ENCODE results near the gene SYT6.

The SYT6 gene

GRCh38 chr1:114107474-114108435, 45.9 kb downstream of the SYT6 start:
- Histone ChIP-seq H3K36me3 (ENCODE audit: insufficient read depth, low read length) (no peaks in the 10 kb centered on the region), H3K27me3 (ENCODE audit: insufficient read depth, low read length) (no peaks in the 10 kb centered on the region)

GRCh38 chr1:114105421-114105979, 48.2 kb downstream of the SYT6 start:
- Histone ChIP-seq H3K9me3 (ENCODE audit: low read length) (no peaks in the 10 kb centered on the region), H3K27me3 (ENCODE audit: insufficient read depth, low read length) (no peaks in the 10 kb centered on the region), H3K36me3 (ENCODE audit: insufficient read depth, low read length) (no peaks in the 10 kb centered on the region), H2AFZ (ENCODE audit: low read depth, low read length) (no peak overlapping the region), H3K4me3 (ENCODE audit: low read length) (no peak overlapping the region), H3K4me1 (ENCODE audit: insufficient read depth, low read length) (no peaks in the 10 kb centered on the region)

More at GRCh38 chr1:114107474-114108435, 45.9 kb downstream of the SYT6 start:
- H2AFZ ChIP-seq (ENCODE audit: low read depth, low read length): no peak overlapping the region
- H3K4me1 ChIP-seq (ENCODE audit: insufficient read depth, low read length): no peaks in the 10 kb centered on the region
- no peak overlapping the region for H3K4me3 ChIP-seq (ENCODE audit: low read length)
- H3K9me3 ChIP-seq (ENCODE audit: low read length): no peaks in the 10 kb centered on the region

GRCh38 chr1:114104949-114105348, 48.7 kb downstream of the SYT6 start:
- Histone ChIP-seq H3K9me3 (ENCODE audit: low read length) (no peaks in the 10 kb centered on the region), H3K27me3 (ENCODE audit: insufficient read depth, low read length) (no peaks in the 10 kb centered on the region), H3K4me1 (ENCODE audit: insufficient read depth, low read length) (no peaks in the 10 kb centered on the region), H2AFZ (ENCODE audit: low read depth, low read length) (no peak overlapping the region), H3K4me3 (ENCODE audit: low read length) (no peak overlapping the region), H3K36me3 (ENCODE audit: insufficient read depth, low read length) (no peaks in the 10 kb centered on the region)

- Histone ChIP-seq H3K27me3 (ENCODE audit: insufficient read depth, low read length) (no peaks in the 10 kb centered on the region), H3K36me3 (ENCODE audit: insufficient read depth, low read length) (no peaks in the 10 kb centered on the region), H3K9me3 (ENCODE audit: low read length) (no peaks in the 10 kb centered on the region), H3K4me3 (ENCODE audit: low read length) (no peak overlapping the region), H3K4me1 (ENCODE audit: insufficient read depth, low read length) (no peaks in the 10 kb centered on the region), H2AFZ (ENCODE audit: low read depth, low read length) (no peak overlapping the region)
Observed at GRCh38 chr1:114103992-114104391, 49.7 kb downstream of the SYT6 start.

GRCh38 chr1:114102136-114102535, 51.5 kb downstream of the SYT6 start:
- Histone ChIP-seq H3K36me3 (ENCODE audit: insufficient read depth, low read length) (no peaks in the 10 kb centered on the region), H3K27me3 (ENCODE audit: insufficient read depth, low read length) (no peaks in the 10 kb centered on the region), H3K4me1 (ENCODE audit: insufficient read depth, low read length) (no peaks in the 10 kb centered on the region)

GRCh38 chr1:114100148-114100547, 53.5 kb downstream of the SYT6 start:
- Histone ChIP-seq H2AFZ (ENCODE audit: low read depth, low read length) (no peak overlapping the region), H3K9me3 (ENCODE audit: low read length) (no peaks in the 10 kb centered on the region), H3K36me3 (ENCODE audit: insufficient read depth, low read length) (no peaks in the 10 kb centered on the region), H3K27me3 (ENCODE audit: insufficient read depth, low read length) (no peaks in the 10 kb centered on the region), H3K4me1 (ENCODE audit: insufficient read depth, low read length) (no peaks in the 10 kb centered on the region), H3K4me3 (ENCODE audit: low read length) (no peak overlapping the region)

More at GRCh38 chr1:114102136-114102535, 51.5 kb downstream of the SYT6 start:
- Histone ChIP-seq H3K4me3 (ENCODE audit: low read length) (no peak overlapping the region), H2AFZ (ENCODE audit: low read depth, low read length) (no peak overlapping the region), H3K9me3 (ENCODE audit: low read length) (no peaks in the 10 kb centered on the region)

- H3K9me3 ChIP-seq (ENCODE audit: low read length): no peaks in the 10 kb centered on the region
- no peak overlapping the region for H2AFZ ChIP-seq (ENCODE audit: low read depth, low read length)
- H3K4me1 ChIP-seq (ENCODE audit: insufficient read depth, low read length): peaks cover under 1% of the 10 kb centered on the region
- no peaks in the 10 kb centered on the region for H3K36me3 ChIP-seq (ENCODE audit: insufficient read depth, low read length)
- H3K4me3 ChIP-seq (ENCODE audit: low read length): no peak overlapping the region
- H3K27me3 ChIP-seq (ENCODE audit: insufficient read depth, low read length): no peaks in the 10 kb centered on the region
Observed at GRCh38 chr1:114099268-114099667, 54.4 kb downstream of the SYT6 start.

- Histone ChIP-seq H2AFZ (ENCODE audit: low read depth, low read length) (no peak overlapping the region), H3K4me1 (ENCODE audit: insufficient read depth, low read length) (peaks cover 4% of the 10 kb centered on the region), H3K36me3 (ENCODE audit: insufficient read depth, low read length) (no peaks in the 10 kb centered on the region), H3K9me3 (ENCODE audit: low read length) (no peaks in the 10 kb centered on the region), H3K27me3 (ENCODE audit: insufficient read depth, low read length) (no peaks in the 10 kb centered on the region), H3K4me3 (ENCODE audit: low read length) (no peak overlapping the region)
Observed at GRCh38 chr1:114097109-114097508, 56.6 kb downstream of the SYT6 start.

GRCh38 chr1:114094675-114095074, 59.0 kb downstream of the SYT6 start:
- H3K36me3 ChIP-seq (ENCODE audit: insufficient read depth, low read length): no peaks in the 10 kb centered on the region
- H3K9me3 ChIP-seq (ENCODE audit: low read length): no peaks in the 10 kb centered on the region

GRCh38 chr1:114094363-114094634, 59.4 kb downstream of the SYT6 start:
- H3K4me3 ChIP-seq (ENCODE audit: low read length): no peak overlapping the region

More at GRCh38 chr1:114094675-114095074, 59.0 kb downstream of the SYT6 start:
- no peaks in the 10 kb centered on the region for H3K27me3 ChIP-seq (ENCODE audit: insufficient read depth, low read length)
- no peak overlapping the region for H2AFZ ChIP-seq (ENCODE audit: low read depth, low read length)
- no peak overlapping the region for H3K4me3 ChIP-seq (ENCODE audit: low read length)
- H3K4me1 ChIP-seq (ENCODE audit: insufficient read depth, low read length): peaks cover 4% of the 10 kb centered on the region

GRCh38 chr1:114093624-114094362, 59.9 kb downstream of the SYT6 start:
- H3K4me3 ChIP-seq (ENCODE audit: low read length): no peak overlapping the region
- no peak overlapping the region for H2AFZ ChIP-seq (ENCODE audit: low read depth, low read length)
- H3K27me3 ChIP-seq (ENCODE audit: insufficient read depth, low read length): no peaks in the 10 kb centered on the region
- no peaks in the 10 kb centered on the region for H3K9me3 ChIP-seq (ENCODE audit: low read length)
- no peaks in the 10 kb centered on the region for H3K36me3 ChIP-seq (ENCODE audit: insufficient read depth, low read length)
- H3K4me1 ChIP-seq (ENCODE audit: insufficient read depth, low read length): peaks cover 4% of the 10 kb centered on the region

More at GRCh38 chr1:114094363-114094634, 59.4 kb downstream of the SYT6 start:
- Histone ChIP-seq H3K4me1 (ENCODE audit: insufficient read depth, low read length) (peaks cover 4% of the 10 kb centered on the region), H3K36me3 (ENCODE audit: insufficient read depth, low read length) (no peaks in the 10 kb centered on the region), H3K9me3 (ENCODE audit: low read length) (no peaks in the 10 kb centered on the region), H2AFZ (ENCODE audit: low read depth, low read length) (no peak overlapping the region), H3K27me3 (ENCODE audit: insufficient read depth, low read length) (no peaks in the 10 kb centered on the region)

GRCh38 chr1:114092186-114093062, 61.2 kb downstream of the SYT6 start:
- Histone ChIP-seq H3K27me3 (ENCODE audit: insufficient read depth, low read length) (no peaks in the 10 kb centered on the region), H2AFZ (ENCODE audit: low read depth, low read length) (no peak overlapping the region), H3K9me3 (ENCODE audit: low read length) (no peaks in the 10 kb centered on the region), H3K36me3 (ENCODE audit: insufficient read depth, low read length) (no peaks in the 10 kb centered on the region), H3K4me3 (ENCODE audit: low read length) (no peak overlapping the region), H3K4me1 (ENCODE audit: insufficient read depth, low read length) (peaks cover 4% of the 10 kb centered on the region)
